GM08714 (cell line): ENCODE data around the gene DCP2.

Source experiments
- H3K4me3 ChIP-seq: fragments of 200-500 bp; sonication (Bioruptor generic); 2 replicates; pipeline ENCODE4 v1.5.1; 2014; ENCODE audit warnings: mild to moderate bottlenecking, low read length, inconsistent platforms
- ZNF274 ChIP-seq: IDR thresholded peaks from 2 replicates; pipeline ENCODE4 v1.6.1; 2012; ENCODE audit warnings: mild to moderate bottlenecking, low read depth, low read length

Gene DCP2

GRCh38 chr5:113040672-113041260 is 64.2 kb downstream of the DCP2 start:
- no peak overlapping the region for H3K4me3 ChIP-seq
- TF ChIP-seq ZNF274: no peak

GRCh38 chr5:113042491-113043243 is 66.1 kb downstream of the DCP2 start:
- H3K4me3 ChIP-seq: no peak overlapping the region
- TF ChIP-seq ZNF274: no peak

GRCh38 chr5:113043491-113043931 is 66.9 kb downstream of the DCP2 start:
- TF ChIP-seq ZNF274: no peak
- H3K4me3 ChIP-seq: no peak overlapping the region

- no peak overlapping the region for H3K4me3 ChIP-seq
- TF ChIP-seq ZNF274: no peak
These were observed 68.3 kb downstream of the DCP2 start for GRCh38 chr5:113044776-113045465.

- TF ChIP-seq ZNF274: no peak
These were observed 70.6 kb downstream of the DCP2 start for GRCh38 chr5:113047234-113047633.

DNA sequence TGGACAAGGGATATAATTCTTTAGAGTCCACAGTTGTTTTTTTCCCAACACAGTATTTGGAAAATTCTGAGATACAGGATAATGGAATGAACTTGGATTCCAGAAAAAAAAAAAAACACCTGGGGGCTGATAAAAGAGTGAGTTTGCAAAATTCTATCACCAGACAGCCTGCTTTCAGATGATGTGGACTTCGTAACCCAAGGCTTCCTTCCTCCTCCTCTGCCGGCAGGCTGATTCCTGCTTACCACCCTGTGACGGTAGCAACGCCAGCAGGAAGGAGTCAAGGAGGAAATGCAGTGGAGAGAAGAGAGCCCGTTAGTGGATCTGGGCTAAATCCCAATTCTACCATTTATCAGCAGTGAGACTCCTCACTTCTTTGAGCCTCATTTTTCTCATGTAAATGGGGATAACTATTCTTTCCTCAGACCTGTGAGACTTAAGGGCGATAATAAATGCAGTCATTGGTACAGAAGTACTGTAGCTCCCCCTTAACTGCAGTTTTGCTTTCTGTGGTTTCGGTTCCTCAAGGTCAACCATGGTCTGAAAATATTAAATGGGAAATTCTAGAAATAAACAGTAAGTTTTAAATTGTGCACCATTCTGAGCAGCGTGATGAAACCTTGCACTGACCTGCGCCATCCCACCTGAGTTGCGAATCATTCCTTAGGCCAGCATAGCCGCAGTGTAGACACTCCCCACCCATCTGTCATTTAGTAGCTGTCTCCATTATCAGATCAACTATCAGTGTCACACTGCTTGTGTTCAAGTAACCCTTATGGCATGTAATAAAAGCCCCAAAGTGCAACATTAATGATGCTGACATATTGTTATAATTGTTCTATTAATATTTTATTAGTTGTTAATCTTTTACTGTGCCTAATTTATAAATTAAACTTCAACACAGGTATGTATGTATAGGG is 71.4 kb downstream of the DCP2 start:
- H3K4me3 ChIP-seq: peak overlapping the region; percentile 32; the same call in 1 of the 2 replicates
- TF ChIP-seq ZNF274: no peak

More at GRCh38 chr5:113047234-113047633, 70.6 kb downstream of the DCP2 start:
- no peak overlapping the region for H3K4me3 ChIP-seq

DNA sequence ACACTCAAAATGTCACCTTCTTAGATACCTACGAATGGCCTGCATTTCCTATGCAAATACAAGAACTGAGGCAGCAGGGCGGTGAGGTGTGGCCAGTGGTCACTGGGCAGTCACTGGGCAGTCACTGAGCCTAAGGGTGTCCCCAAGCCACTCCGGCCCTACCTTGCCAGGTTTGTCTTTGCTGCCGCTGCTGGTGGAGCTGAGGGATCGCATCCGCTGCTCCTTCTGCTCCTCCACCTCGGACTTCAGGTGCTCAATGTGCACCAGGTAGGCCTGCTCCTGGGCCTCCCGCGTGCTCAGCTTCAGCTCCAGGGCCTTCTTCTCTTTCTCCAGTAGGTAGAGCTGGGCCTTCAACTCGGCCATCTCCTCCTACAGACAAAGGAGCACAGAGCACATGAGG is 72.3 kb downstream of the DCP2 start:
- TF ChIP-seq ZNF274: no peak
- no peak overlapping the region for H3K4me3 ChIP-seq

GRCh38 chr5:113050721-113051382 is 74.3 kb downstream of the DCP2 start:
- no peak for TF ChIP-seq ZNF274
- H3K4me3 ChIP-seq: no peak overlapping the region

DNA sequence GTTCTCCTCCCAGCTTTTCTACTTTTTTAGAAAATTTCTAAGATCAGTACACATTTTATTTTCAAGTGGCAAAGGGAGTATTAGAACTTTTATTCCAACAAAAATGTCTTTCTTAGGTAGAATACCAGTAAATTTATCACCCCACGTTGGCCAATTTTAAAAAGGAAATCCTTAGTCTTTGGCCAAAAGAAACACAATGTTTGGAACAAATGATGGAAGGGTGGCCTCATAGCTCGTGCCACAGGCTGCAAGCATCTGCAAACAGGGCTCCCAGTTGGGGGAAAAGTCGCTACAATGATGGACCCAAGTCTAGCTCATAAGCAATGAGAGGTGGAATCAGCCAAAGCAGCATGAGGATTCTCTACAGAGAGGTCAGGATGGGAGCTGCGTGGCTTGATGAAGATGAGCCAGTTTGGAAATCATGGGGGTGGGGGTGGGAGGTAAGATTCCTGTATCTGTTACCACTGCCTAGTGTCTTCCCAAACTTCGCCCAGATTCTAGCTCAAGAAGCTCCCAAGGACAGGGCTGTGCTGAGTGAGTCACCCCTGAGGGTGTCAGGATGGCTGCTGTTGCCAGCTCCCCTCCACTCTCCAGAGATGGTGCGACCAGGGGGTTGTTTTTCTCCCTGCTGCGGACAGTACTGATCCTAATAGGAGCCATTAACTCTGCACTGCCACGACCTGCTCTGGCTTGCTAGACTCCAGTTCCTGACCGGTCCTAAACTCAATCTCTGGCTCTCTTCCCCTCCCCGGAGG is 75.6 kb downstream of the DCP2 start:
- no peak for TF ChIP-seq ZNF274
- H3K4me3 ChIP-seq: no peak overlapping the region

DNA sequence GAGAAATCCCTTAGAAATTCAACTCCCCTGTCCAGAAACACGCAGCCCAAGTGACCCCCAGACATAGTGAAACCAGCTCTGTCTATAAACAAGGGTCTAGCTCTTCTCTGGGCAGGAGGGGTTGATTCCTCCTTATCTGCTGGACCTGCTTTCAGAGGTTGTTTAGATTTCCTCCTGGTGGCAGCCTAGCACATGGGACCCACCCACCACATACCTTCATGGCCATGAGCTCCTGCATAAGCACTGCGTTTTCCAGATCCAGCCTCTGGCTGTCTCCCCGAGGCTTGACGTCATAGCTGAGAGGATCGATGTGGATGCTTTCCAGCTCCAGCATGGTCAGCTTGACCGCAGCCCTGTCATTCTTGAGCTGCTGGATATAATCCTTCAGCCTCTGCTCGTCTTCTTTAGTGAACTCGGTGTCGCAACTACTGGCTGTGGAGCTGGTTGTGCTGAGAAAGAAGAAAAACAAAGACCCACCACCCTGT is 77.0 kb downstream of the DCP2 start:
- no peak for TF ChIP-seq ZNF274

DNA sequence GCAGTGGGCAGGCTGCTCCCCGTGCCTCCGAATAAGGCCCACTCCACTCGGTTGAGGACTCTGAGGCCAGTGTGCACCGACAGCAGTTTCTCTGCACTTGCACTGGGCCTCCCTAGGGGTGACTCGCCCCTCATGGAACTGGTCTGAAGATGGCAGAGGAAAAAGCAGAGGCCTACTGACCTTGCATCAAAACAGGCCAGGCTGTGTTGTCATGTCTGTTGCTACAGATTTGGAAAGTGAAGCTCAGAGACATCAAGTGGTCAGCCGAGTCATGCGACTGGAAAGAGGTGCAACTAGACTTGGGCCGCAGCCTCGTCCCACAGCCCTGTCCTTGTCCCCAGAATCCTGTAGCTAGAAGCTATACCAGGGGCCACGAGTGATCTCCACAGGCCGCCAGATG is 78.3 kb downstream of the DCP2 start:
- no peak for TF ChIP-seq ZNF274
- no peak overlapping the region for H3K4me3 ChIP-seq

More for the DNA sequence above, 77.0 kb downstream of the DCP2 start:
- H3K4me3 ChIP-seq: no peak overlapping the region

DNA sequence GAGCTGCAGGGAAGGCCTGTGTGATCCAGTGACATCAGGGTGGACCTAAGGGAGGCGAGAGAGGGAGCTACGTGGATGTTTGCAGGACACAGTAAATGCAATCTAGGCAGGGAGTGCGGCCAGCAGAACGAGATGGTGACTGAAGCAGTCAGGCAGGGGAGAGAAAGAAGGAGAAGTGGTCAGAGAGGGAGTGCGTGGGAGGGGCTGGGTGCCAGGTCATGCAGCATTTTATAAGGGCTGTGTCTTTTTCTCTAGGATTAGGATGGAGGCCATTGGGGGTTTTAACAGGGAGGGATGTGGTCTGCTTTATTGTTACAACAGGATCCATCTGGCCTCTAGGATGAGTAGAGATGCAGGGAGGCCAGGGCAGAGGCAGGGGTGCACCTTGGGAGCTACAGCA is 80.4 kb downstream of the DCP2 start:
- no peak for TF ChIP-seq ZNF274
- no peak overlapping the region for H3K4me3 ChIP-seq
